SK-N-MC (cell line): Measurements from ENCODE around the gene H6PD.

Experiments
- DNase-seq: peaks from one replicate; pipeline ENCODE4 v3.0.0-alpha.2; 2011; ENCODE audit warnings: low read depth, low spot score
- H3K27ac ChIP-seq: fragments of 200-600 bp; sonication (generic); 2 replicates; pipeline ENCODE4 v1.5.1; 2016; ENCODE audit warnings: mixed run types
- H3K36me3 ChIP-seq: fragments of 200-600 bp; sonication (generic); 2 replicates; pipeline ENCODE4 v1.6.1; 2017; ENCODE audit warnings: antibody characterized with exemption, low read length, mixed read lengths; ENCODE audit not compliant: insufficient read depth
- H3K4me3 ChIP-seq: fragments of 200-600 bp; sonication (generic); 2 replicates; pipeline ENCODE4 v1.5.1; 2016
- H3K9ac ChIP-seq: fragments of 200-600 bp; sonication (generic); 2 replicates; pipeline ENCODE4 v1.8.0; 2017; ENCODE audit warnings: mixed run types, mixed read lengths; ENCODE audit not compliant: insufficient read length
- H3K9me3 ChIP-seq: fragments of 200-600 bp; sonication (generic); 2 replicates; pipeline ENCODE4 v1.6.1; 2017; ENCODE audit warnings: low read depth, mild to moderate bottlenecking, antibody characterized with exemption, low read length, moderate library complexity, mixed read lengths
- EZH2 ChIP-seq: fragments of 200-600 bp; sonication (generic); IDR thresholded peaks from one replicate; pipeline ENCODE4 v1.6.1; 2017; ENCODE audit warnings: antibody characterized with exemption
- FOXP2 ChIP-seq: optimal IDR thresholded peaks from 2 replicates; pipeline ENCODE3; 2011; ENCODE audit warnings: mild to moderate bottlenecking, moderate library complexity; ENCODE audit not compliant: insufficient read depth; ENCODE audit errors: extremely low read length, control extremely low read depth
- POLR2AphosphoS5 ChIP-seq: IDR thresholded peaks from 2 replicates; pipeline ENCODE4 v1.6.1; 2012; ENCODE audit warnings: mild to moderate bottlenecking, low read depth, low read length, borderline replicate concordance

The H6PD gene

DNA sequence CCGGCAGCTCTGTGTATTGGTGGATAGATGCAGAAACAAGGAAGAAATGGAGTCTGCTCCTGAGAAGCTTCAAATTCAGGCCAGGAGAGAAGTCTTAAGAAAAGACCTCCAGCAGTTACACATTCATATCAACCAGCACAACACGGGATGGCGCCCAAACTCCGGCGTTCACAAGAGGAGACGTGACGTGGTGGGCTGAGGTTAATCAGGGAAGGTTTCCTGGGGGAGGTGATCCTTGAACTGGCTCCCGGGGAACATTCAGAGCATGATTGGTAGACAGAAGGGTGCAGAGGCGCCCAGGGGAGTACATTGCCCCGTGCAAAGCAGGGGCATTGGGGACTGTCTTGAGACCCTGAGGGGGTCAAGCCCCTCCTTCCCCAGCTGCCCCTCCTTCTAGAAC is 30.5 kb downstream of the H6PD start:
- Histone ChIP-seq H3K4me3 (no peak overlapping the region), H3K9me3 (no peaks in the 10 kb centered on the region), H3K27ac (no peak overlapping the region), H3K36me3 (no peaks in the 10 kb centered on the region), H3K9ac (no peak overlapping the region)
- no peak for DNase-seq
- TF ChIP-seq EZH2, result no peak
- TF ChIP-seq FOXP2, result no peak
- TF ChIP-seq POLR2AphosphoS5, result no peak

DNA sequence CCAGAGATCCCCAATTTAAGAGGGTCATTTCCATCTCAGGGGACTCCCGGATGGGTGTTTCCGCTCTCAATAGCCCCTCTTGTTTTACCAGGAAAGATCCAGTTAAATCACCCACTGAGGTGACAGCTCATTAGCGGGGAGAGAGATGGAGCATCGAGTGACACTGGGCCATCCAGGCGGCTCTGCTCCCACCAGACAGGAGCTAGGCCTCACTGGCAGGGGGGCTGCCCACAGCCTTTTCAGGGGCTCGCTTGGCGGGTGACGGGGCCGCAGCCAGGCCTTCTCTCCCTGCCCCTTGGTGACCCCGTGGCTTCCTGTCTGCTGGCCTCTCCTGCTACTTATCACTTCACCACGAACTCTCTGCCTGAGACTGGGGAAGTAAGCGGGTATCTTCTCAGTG is 31.4 kb downstream of the H6PD start:
- TF ChIP-seq FOXP2 (no peak), EZH2 (no peak), POLR2AphosphoS5 (no peak)
- no peak overlapping the region for H3K9ac ChIP-seq
- H3K4me3 ChIP-seq, result no peak overlapping the region
- DNase-seq, result no peak
- no peaks in the 10 kb centered on the region for H3K9me3 ChIP-seq
- H3K36me3 ChIP-seq, result no peaks in the 10 kb centered on the region
- no peak overlapping the region for H3K27ac ChIP-seq

DNA sequence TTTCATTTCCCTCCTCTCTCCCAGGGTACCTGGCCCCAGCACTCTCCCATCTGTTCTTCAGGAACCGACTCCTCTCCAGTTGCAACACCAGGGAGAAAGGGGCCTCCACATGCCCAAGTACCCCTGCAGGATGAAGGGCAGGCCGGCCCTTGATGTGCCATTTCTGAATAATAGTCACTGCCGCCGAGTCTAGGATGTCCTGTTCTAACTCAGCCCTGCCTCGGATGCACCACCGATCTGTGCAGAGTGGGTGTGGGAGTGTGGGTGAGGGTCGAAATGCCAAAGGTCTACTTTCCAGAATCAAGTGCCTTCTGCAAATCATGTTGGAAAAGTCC is 32.7 kb downstream of the H6PD start:
- no peak for TF ChIP-seq EZH2
- no peaks in the 10 kb centered on the region for H3K36me3 ChIP-seq

DNA sequence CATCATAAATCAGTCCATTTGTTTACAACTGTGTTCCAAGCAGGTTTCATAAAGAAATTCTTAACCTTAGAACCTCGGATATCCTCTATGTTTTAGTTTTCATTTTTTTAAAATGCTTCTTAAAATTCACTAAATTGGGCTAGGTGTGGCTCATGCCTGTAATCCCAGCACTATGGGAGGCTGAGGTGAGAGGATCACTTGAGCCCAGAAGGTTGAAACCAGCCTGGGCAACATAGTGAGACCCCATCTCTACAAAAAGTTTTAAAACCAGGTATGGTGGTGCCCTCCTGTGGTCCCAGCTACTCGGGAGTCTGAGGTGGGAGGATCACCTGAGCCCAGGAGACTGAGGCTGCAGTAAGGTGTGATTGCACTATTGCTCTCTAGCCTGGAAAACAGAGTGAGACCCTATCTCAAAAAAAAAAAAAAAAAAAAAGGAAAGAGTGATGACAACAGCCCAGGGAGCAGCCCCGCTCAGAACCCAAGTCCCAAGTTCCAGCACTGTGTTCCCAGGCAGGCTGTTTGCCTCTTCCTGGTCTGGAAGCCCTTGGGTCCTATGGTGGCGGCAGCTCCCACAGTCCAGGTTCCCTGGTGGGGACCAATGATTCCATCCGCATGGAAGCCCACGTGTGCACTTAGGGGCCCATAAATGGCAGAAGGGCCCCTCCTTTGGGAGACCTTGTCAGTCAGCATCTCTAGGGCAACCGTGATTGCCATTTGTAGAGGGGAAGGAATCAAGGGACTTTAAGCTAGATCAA is 33.4 kb downstream of the H6PD start:
- Histone ChIP-seq H3K9me3 (no peaks in the 10 kb centered on the region), H3K4me3 (no peak overlapping the region), H3K36me3 (no peaks in the 10 kb centered on the region), H3K27ac (no peak overlapping the region), H3K9ac (no peak overlapping the region)
- TF ChIP-seq EZH2, result no peak
- TF ChIP-seq POLR2AphosphoS5, result no peak
- TF ChIP-seq FOXP2, result no peak
- no peak for DNase-seq

More for the DNA sequence above, 32.7 kb downstream of the H6PD start:
- H3K9ac ChIP-seq, result no peak overlapping the region
- H3K27ac ChIP-seq, result no peak overlapping the region
- H3K4me3 ChIP-seq, result no peak overlapping the region
- no peak for DNase-seq
- H3K9me3 ChIP-seq, result no peaks in the 10 kb centered on the region

- no peak overlapping the region for H3K4me3 ChIP-seq
- TF ChIP-seq EZH2 (no peak), FOXP2 (no peak), POLR2AphosphoS5 (no peak)
- H3K36me3 ChIP-seq, result no peaks in the 10 kb centered on the region
- no peaks in the 10 kb centered on the region for H3K9me3 ChIP-seq
- DNase-seq, result no peak
- H3K9ac ChIP-seq, result no peak overlapping the region
- H3K27ac ChIP-seq, result no peak overlapping the region
Observed at GRCh38 chr1:9269078-9269501, 34.5 kb downstream of the H6PD start.

- no peak for DNase-seq
Observed at GRCh38 chr1:9269721-9270120, 35.1 kb downstream of the H6PD start.

GRCh38 chr1:9270290-9270883 is 35.8 kb downstream of the H6PD start:
- Histone ChIP-seq H3K36me3 (no peaks in the 10 kb centered on the region), H3K4me3 (no peak overlapping the region), H3K9ac (no peak overlapping the region), H3K9me3 (no peaks in the 10 kb centered on the region), H3K27ac (no peak overlapping the region)
- TF ChIP-seq EZH2, result no peak
- TF ChIP-seq POLR2AphosphoS5, result no peak
- no peak for DNase-seq

More at GRCh38 chr1:9269721-9270120, 35.1 kb downstream of the H6PD start:
- Histone ChIP-seq H3K36me3 (no peaks in the 10 kb centered on the region), H3K27ac (no peak overlapping the region), H3K9me3 (no peaks in the 10 kb centered on the region), H3K4me3 (no peak overlapping the region), H3K9ac (no peak overlapping the region)
- TF ChIP-seq FOXP2, result no peak
- TF ChIP-seq POLR2AphosphoS5, result no peak
- no peak for TF ChIP-seq EZH2

DNA sequence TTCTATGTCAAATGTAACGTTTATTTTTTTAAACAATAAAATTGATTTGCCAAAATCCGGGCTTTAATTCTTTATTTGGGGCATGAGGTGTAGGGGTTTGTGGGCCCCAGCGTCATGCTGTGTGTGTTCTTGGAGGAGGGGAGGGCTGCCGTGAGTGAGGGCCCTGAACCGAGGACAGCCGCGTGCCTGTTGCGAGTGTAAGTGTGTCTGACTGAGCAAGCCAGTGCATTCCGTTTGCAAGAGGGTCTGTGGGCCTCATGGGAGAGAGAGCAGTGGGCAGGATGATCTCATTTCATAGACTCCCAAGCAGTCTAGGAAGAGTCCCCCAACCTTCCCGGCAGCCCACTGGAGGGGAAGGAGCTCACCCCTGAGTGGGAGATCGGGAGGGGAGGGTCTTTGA is 36.7 kb downstream of the H6PD start:
- TF ChIP-seq POLR2AphosphoS5 (no peak), FOXP2 (no peak), EZH2 (no peak)
- DNase-seq, result no peak
- Histone ChIP-seq H3K9ac (no peak overlapping the region), H3K27ac (no peak overlapping the region), H3K4me3 (no peak overlapping the region), H3K9me3 (no peaks in the 10 kb centered on the region), H3K36me3 (no peaks in the 10 kb centered on the region)
